GM18907 (cell line): ENCODE measurements around the gene APOBEC3B.
"Not testable (repeated sequence)": the region's sequence is repeated elsewhere in the genome, so short reads cannot be mapped to it uniquely, and the experiment has no call there.

Experiments
- ATAC-seq: cut with Tn5 transposase; IDR thresholded peaks from one replicate; pipeline ENCODE4 v1.9.1; 2021; ENCODE audit warnings: mild to moderate bottlenecking, moderate library complexity; ENCODE audit not compliant: unreplicated experiment

The APOBEC3B gene

GRCh38 chr22:38950527-38951295, 31.4 kb upstream of the APOBEC3B start:
- ATAC-seq: no peak

- no peak for ATAC-seq
Measured at GRCh38 chr22:38951734-38952133, 30.4 kb upstream of the APOBEC3B start.

GRCh38 chr22:38952281-38952993, 29.7 kb upstream of the APOBEC3B start:
- ATAC-seq: no peak

- ATAC-seq: no peak
Measured at GRCh38 chr22:38953091-38953490, 29.1 kb upstream of the APOBEC3B start.

GRCh38 chr22:38953577-38954413, 28.4 kb upstream of the APOBEC3B start:
- peak; percentile 61 for ATAC-seq

DNA sequence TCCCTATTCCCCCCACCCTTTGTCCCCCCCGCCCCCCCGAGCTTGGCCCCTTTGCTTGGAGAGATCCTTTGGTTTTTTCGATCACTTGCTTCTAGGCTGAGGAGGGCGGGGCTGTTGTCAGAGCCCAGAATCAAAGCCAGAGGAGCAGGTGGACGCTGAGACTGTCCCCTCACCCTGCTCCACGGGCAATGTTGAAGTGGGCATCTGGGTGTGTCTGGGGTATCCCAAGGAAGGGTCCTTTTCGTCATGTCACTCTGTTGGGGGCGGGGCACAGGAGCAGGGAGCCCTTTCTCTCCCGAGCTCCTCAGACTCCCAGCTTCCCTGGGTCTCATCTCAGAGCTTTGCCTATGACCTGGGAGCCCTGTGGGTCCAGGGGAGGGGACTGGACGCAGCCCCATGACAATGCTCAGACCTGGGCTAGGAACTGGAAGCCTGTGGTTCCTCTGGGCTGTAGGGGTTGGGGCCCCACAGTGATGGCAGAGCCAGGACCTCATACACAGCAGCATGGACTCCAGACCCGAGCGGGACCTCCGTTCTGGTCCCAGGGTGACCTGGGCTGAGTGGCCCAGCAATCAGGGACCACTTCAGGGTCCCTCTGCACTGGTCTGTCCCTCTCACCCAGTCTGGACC, 27.6 kb upstream of the APOBEC3B start:
- no peak for ATAC-seq

DNA sequence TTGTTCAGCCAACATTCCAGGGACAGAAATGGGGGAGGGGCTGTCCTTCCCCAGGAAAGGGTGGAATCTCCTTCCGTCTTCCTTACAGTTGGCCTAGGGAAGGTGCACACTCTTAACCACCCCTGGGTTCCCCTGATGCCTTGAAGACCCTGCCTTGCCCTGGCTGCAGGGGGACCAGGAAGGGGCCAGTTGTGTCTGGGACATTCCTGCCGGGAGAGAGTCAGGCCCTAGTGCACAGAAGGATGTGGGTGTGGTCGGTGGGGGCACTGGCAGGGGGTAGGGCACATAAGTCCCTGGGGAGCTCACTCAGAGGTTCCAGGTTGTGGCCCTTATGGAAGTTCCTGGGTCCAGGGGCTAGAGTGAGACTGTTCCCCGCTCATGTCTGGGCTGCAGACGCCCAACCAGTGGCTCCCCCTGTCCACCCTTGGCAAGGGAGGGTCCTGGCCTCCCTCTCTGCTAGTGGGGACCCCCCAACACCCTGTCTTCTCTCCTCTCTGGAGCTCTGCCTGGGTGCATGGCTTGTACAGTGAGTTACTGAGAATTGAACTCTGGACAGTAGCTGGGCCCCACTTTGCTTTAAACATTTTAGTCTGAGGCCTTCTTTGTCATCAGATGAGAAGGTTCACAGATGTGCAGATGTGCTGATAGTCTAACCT, 26.8 kb upstream of the APOBEC3B start:
- ATAC-seq: no peak

- ATAC-seq: no peak
Measured at GRCh38 chr22:38955926-38956325, 26.2 kb upstream of the APOBEC3B start.

DNA sequence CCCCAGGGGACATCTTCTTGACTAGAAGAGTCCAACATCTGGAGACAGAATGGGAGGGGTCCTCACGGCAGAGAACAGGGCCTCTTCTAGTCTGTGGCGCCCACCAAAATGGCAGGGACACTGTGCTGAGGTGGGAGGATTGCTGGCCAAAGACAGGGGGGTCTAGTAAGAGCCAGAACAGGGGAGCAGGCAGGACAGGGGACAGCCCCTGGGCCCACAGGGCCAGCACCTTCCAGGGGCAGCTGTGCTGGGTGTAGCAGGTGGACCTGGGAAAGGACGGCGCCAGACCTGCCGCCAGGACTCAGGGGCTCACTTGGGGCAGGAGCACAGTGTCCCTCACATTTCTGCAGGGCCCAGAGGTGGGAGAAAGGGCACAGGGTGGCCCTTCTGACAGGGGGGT, 25.6 kb upstream of the APOBEC3B start:
- no peak for ATAC-seq

DNA sequence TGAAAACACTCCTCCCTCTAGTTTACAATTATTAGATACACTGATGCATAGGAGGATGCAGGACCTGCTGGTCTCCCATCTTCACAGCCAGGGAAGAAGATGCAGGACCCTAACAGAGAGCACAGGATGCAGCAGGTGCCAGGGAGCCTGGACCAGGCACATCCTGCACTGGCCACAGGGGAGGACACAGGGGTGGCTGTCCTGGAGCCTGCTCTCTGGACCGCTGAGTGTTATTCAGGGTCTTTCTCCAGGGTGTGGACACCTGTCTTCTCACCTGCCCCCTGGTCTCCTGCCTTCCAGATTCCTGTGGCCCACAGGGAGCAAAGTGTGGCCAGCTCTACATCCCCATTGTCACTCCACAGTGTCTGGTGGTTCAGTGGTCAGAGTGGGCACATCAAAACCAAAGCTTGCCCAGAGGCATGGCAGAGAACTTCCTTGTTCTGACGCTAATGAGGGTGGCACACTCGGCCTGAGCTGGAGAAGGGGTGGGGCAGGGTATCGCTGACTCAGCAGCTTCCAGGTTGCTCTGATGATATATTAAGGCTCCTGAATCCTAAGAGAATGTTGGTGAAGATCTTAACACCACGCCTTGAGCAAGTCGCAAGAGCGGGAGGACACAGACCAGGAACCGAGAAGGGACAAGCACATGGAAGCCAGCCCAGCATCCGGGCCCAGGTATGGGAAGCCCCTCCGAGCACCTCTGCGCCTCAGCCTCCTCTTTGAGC, 24.9 kb upstream of the APOBEC3B start, which contains the start of gene APOBEC3A:
TSS of gene APOBEC3A (plus strand) at position 564 of the 725 bp plus-strand sequence. CDS start at position 647, 83 bp downstream.
- ATAC-seq: no peak

DNA sequence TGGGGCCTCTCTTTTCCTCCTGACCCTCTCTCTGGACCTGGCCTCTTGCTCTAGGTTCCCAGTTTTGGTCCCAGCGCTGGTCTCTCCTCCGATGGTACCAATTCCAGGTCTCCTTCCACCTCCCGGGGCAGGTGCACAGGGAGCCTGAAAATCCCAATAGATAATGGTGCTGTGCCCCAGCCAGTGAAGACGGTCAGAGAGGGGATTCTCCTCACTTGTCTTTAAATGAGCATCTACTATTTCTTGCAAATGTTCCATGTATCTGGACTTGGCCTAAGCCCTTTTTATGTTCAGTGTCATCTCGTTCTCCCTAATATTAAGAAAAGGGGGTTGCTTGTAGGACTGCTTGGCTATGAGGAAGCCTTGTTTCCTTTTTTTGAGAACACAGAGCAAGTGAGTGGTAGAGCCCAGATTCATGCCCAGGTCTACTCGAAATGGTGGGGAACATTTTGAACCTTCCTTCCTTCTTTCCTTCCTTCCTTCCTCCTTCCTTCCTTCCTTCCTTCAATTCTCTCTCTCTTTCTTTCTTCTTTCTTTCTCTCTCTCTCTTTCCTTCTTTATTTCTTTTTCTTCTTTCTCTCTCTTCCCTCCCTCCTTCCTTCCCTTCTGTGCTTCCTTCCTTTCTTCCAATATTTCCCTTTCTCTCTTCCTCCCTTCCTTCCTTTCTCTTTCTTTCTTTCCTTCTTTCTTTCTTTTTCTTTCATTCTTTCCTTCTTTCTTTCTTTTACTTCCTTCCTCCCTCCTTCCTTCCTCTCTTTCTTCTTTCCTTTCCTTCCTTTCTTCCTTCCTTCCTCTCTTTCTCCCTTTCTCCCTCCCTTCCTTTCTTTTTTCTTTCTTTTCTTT, 24.1 kb upstream of the APOBEC3B start:
- ATAC-seq: no peak

GRCh38 chr22:38958651-38958943, 23.6 kb upstream of the APOBEC3B start:
- ATAC-seq: not testable (repeated sequence)

- ATAC-seq: no peak
Measured at GRCh38 chr22:38959590-38959989, 22.6 kb upstream of the APOBEC3B start.

GRCh38 chr22:38960673-38961072, 21.5 kb upstream of the APOBEC3B start:
- not testable (repeated sequence) for ATAC-seq

- not testable (repeated sequence) for ATAC-seq
Measured at GRCh38 chr22:38963291-38963738, 18.8 kb upstream of the APOBEC3B start.

DNA sequence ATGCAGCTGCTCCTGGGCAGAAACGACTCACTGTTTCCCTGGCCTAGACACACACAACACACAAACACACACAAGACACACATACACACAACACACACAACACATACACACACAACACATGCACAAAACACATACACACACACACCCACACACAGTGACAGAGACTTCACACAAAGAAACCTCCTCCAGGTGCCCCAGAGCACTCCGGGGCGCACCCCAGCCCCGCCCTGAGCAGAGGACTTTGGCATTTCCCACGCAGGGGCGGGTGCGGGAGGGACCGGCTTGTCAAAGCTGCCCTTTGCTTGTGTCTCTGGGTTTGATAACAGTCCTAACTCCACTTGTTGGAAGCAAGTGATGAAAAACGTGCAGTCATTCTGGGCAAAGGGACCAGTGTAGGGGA, 18.3 kb upstream of the APOBEC3B start:
- ATAC-seq: no peak

GRCh38 chr22:38964306-38964705, 17.8 kb upstream of the APOBEC3B start:
- ATAC-seq: no peak

DNA sequence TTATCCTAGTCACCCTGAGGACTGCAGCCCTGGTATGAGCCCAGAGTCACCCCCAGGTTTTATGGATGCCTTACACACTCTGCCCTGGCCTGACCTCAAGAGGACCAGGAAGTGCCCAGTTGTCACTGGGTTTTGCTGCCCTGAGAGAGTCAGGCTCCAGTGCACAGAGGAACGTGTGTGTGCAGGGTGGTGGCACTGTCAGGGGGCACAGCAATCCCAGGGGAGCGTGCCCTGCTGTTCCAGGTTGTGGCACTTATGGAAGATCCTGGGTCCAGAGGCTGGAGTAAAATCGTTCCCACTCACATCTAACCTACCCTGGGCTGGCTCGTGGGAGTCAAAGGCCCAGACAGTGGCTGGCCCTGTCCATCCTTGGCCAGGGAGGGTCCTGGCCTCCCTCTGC, 17.2 kb upstream of the APOBEC3B start:
- ATAC-seq: no peak
